ENCODE data around the gene ZDHHC16. TPM values are rescaled to one million over a fixed set of nuclear protein-coding genes. Genes with fewer than 3 reads are reported as not detected.
A peak's percentile ranks its signal among the peaks of the same experiment; 100 is the strongest.
"Not testable (repeated sequence)": the region's sequence is repeated elsewhere in the genome, so short reads cannot be mapped to it uniquely, and the experiment has no call there.

The ZDHHC16 gene
- total RNA-seq (2014; rRNA removed; shearing (Covaris generic); ENCODE audit: low replicate concordance) = 78.4 and 78.6 TPM in 2 replicates

- peak; percentile 89 for DNase-seq (ENCODE audit: low read depth)
- in situ Hi-C loops (cut with HindIII; ENCODE audit: low pct_unique_long_range_greater_than_20kb, low sequenced_read_pairs) = no loop called here
Observed at GRCh38 chr10:97445722-97446639, at the start of gene ZDHHC16, which contains the start of gene EXOSC1. ZDHHC16 (plus strand) TSS chr10:97446175; CDS start chr10:97451676, 5,501 bp downstream. EXOSC1 (minus strand) TSS chr10:97446006; CDS start chr10:97445985, 21 bp downstream.

- in situ Hi-C loops (cut with HindIII; ENCODE audit: low pct_unique_long_range_greater_than_20kb, low sequenced_read_pairs) = no loop called here
Observed at GRCh38 chr10:97399843-97400545, 46.0 kb upstream of the ZDHHC16 start.

GRCh38 chr10:97400665-97401454, 45.1 kb upstream of the ZDHHC16 start, which contains the start of gene RRP12:
RRP12 (minus strand) TSS chr10:97401340; CDS start chr10:97401231, 109 bp downstream.
- peak; percentile 95 for DNase-seq (ENCODE audit: low read depth)
- in situ Hi-C loops (cut with HindIII; ENCODE audit: low pct_unique_long_range_greater_than_20kb, low sequenced_read_pairs) = no loop called here

More at GRCh38 chr10:97399843-97400545, 46.0 kb upstream of the ZDHHC16 start:
- DNase-seq (ENCODE audit: low read depth) = peak; percentile 75

GRCh38 chr10:97401455-97401919, 44.5 kb upstream of the ZDHHC16 start:
- in situ Hi-C loops (cut with HindIII; ENCODE audit: low pct_unique_long_range_greater_than_20kb, low sequenced_read_pairs) = no loop called here
- no peak for DNase-seq (ENCODE audit: low read depth)

GRCh38 chr10:97404044-97404443, 41.9 kb upstream of the ZDHHC16 start:
- in situ Hi-C loops (cut with HindIII; ENCODE audit: low pct_unique_long_range_greater_than_20kb, low sequenced_read_pairs) = no loop called here
- no peak for DNase-seq (ENCODE audit: low read depth)

GRCh38 chr10:97406064-97406463, 39.9 kb upstream of the ZDHHC16 start:
- DNase-seq (ENCODE audit: low read depth) = no peak
- in situ Hi-C loops (cut with HindIII; ENCODE audit: low pct_unique_long_range_greater_than_20kb, low sequenced_read_pairs) = no loop called here

- DNase-seq (ENCODE audit: low read depth); in situ Hi-C loops (cut with HindIII; ENCODE audit: low pct_unique_long_range_greater_than_20kb, low sequenced_read_pairs): not testable (repeated sequence)
Observed at GRCh38 chr10:97406483-97406882, 39.5 kb upstream of the ZDHHC16 start.

GRCh38 chr10:97407211-97407951, 38.6 kb upstream of the ZDHHC16 start:
- peak; percentile 86 for DNase-seq (ENCODE audit: low read depth)
- in situ Hi-C loops (cut with HindIII; ENCODE audit: low pct_unique_long_range_greater_than_20kb, low sequenced_read_pairs) = no loop called here

GRCh38 chr10:97407952-97408248, 38.1 kb upstream of the ZDHHC16 start:
- in situ Hi-C loops (cut with HindIII; ENCODE audit: low pct_unique_long_range_greater_than_20kb, low sequenced_read_pairs) = no loop called here
- no peak for DNase-seq (ENCODE audit: low read depth)

GRCh38 chr10:97408496-97408992, 37.4 kb upstream of the ZDHHC16 start:
- no peak for DNase-seq (ENCODE audit: low read depth)
- in situ Hi-C loops (cut with HindIII; ENCODE audit: low pct_unique_long_range_greater_than_20kb, low sequenced_read_pairs) = no loop called here

GRCh38 chr10:97411406-97411805, 34.6 kb upstream of the ZDHHC16 start:
- peak; percentile 72 for DNase-seq (ENCODE audit: low read depth)
- in situ Hi-C loops (cut with HindIII; ENCODE audit: low pct_unique_long_range_greater_than_20kb, low sequenced_read_pairs) = no loop called here

- peak; percentile 62 for DNase-seq (ENCODE audit: low read depth)
- in situ Hi-C loops (cut with HindIII; ENCODE audit: low pct_unique_long_range_greater_than_20kb, low sequenced_read_pairs) = no loop called here
Observed at GRCh38 chr10:97412891-97413304, 33.1 kb upstream of the ZDHHC16 start.

- DNase-seq (ENCODE audit: low read depth) = no peak
- in situ Hi-C loops (cut with HindIII; ENCODE audit: low pct_unique_long_range_greater_than_20kb, low sequenced_read_pairs) = no loop called here
Observed at GRCh38 chr10:97416565-97416964, 29.4 kb upstream of the ZDHHC16 start.

- in situ Hi-C loops (cut with HindIII; ENCODE audit: low pct_unique_long_range_greater_than_20kb, low sequenced_read_pairs) = not testable (repeated sequence)
Observed at GRCh38 chr10:97423757-97424098, 22.2 kb upstream of the ZDHHC16 start.

GRCh38 chr10:97425964-97426775, 19.8 kb upstream of the ZDHHC16 start, which contains the start of gene PGAM1:
PGAM1 (plus strand) TSS chr10:97426191; CDS start chr10:97426308, 117 bp downstream.
- in situ Hi-C loops (cut with HindIII; ENCODE audit: low pct_unique_long_range_greater_than_20kb, low sequenced_read_pairs) = no loop called here
- DNase-seq (ENCODE audit: low read depth) = peak; percentile 97

More at GRCh38 chr10:97423757-97424098, 22.2 kb upstream of the ZDHHC16 start:
- not testable (repeated sequence) for DNase-seq (ENCODE audit: low read depth)

- DNase-seq (ENCODE audit: low read depth) = no peak
- in situ Hi-C loops (cut with HindIII; ENCODE audit: low pct_unique_long_range_greater_than_20kb, low sequenced_read_pairs) = no loop called here
Observed at GRCh38 chr10:97426776-97427570, 19.0 kb upstream of the ZDHHC16 start.
